Motor neuron (in vitro differentiated cells): ENCODE measurements around the gene NTSR1. TPM values are rescaled to one million over a fixed set of nuclear protein-coding genes. Genes with fewer than 3 reads are reported as not detected.
A peak's percentile ranks its signal among the peaks of the same experiment; 100 is the strongest.

Experiments used
- ATAC-seq, 8 experiments: fragments of 200-7000 bp; cut with Tn5 transposase; replicated peaks in 6 of 8; 2 replicates each; pipeline ENCODE4 v1.8.0; 2021; ENCODE audit warnings: mild to moderate bottlenecking in 8 of 8, moderate library complexity in 8 of 8
- H3K27ac ChIP-seq, 2 donors: fragments of 250-450 bp; sonication (Bioruptor Pico); 2 replicates each; pipeline ENCODE4 v1.9.0; 2021; ENCODE audit warnings: antibody characterized with exemption in 2 of 2, mild to moderate bottlenecking in 2 of 2, moderate library complexity in 1 of 2
- H3K4me1 ChIP-seq, 2 donors: fragments of 250-450 bp; sonication (Bioruptor Pico); replicated peaks in 1 of 2; 2 replicates each; pipeline ENCODE4 v1.6.1; 2021; ENCODE audit warnings: antibody characterized with exemption in 2 of 2, mild to moderate bottlenecking in 2 of 2, moderate library complexity in 1 of 2
- H3K4me3 ChIP-seq, 5 donors: fragments of 250-450 bp; sonication (Bioruptor Pico); 2 replicates each; pipeline ENCODE4 v1.9.0; 2021; ENCODE audit warnings: antibody characterized with exemption in 5 of 5, mild to moderate bottlenecking in 5 of 5, moderate library complexity in 4 of 5
- WGBS, 10 experiments: fragments of 450-650 bp; shearing (Covaris generic); methylation state at CpG; one replicate each; pipeline ENCODE4 v1.0.0; 2022; 5-methylcytosine and 5-hydroxymethylcytosine counted together
- in situ Hi-C, 9 experiments: fragments of 400-800 bp; cut with MboI; loops; one replicate each; pipeline ENCODE4 v1.15.0; 2021; ENCODE audit warnings: low sequenced_read_pairs in 9 of 9, low pct_unique_long_range_greater_than_20kb in 2 of 9; ENCODE audit not compliant: unreplicated experiment in 9 of 9
- total RNA-seq, 8 experiments: library from RNA; unstranded; fragments of 300-600 nt; gene quantifications; 2 replicates each; pipeline versions ENCODE4 v1.2.3 to v1.2.4, GENCODE V29; 2022

NTSR1 gene
- total RNA-seq, 8 experiments from 2014 or later, result 0.13 to 1.3 (median 0.52) TPM; not detected in 1

- ATAC-seq, result no peak
- WGBS, 10 experiments, result 79 to 100% (median 98%) methylated on average over 1 to 7 of the region's 33 CpGs; no CpG with 5 or more reads in 7 of the 10 experiments
- H3K4me1 ChIP-seq, result peaks cover 34 to 47% of the 10 kb centered on the region in 2 donors
- no peak overlapping the region for H3K27ac ChIP-seq
- in situ Hi-C loops, result loop anchor here in 3 of 9 experiments (10.0 to 25.0 kb wide), 2 partner anchors 119 to 121 kb away; partner anchors contain the start of gene MRGBP (in 2 of the 3)
- H3K4me3 ChIP-seq, result no peak overlapping the region
Observed at GRCh38 chr20:62665826-62666735, 42.6 kb upstream of the NTSR1 start.

- WGBS, 10 experiments, result 37 to 91% (median 68%) methylated on average over 2 to 11 of the region's 27 CpGs; no CpG with 5 or more reads in 3 of the 10 experiments
- in situ Hi-C loops, result loop anchor here in 3 of 9 experiments (10.0 to 25.0 kb wide), 2 partner anchors 118 to 120 kb away; partner anchors contain the start of gene MRGBP (in 2 of the 3)
- peak in 6 of 8 experiments; percentile 1 to 73 (median 24) for ATAC-seq
- Histone ChIP-seq H3K27ac (no peak overlapping the region), H3K4me1 (peaks cover 37 to 39% of the 10 kb centered on the region in 2 donors), H3K4me3 (no peak overlapping the region)
Observed at GRCh38 chr20:62666736-62667529, 41.7 kb upstream of the NTSR1 start.

GRCh38 chr20:62667530-62668440 lies 40.9 kb upstream of the NTSR1 start:
- peak in 2 of 8 experiments; percentile 0 to 5 for ATAC-seq

GRCh38 chr20:62668441-62669027 lies 40.1 kb upstream of the NTSR1 start:
- Histone ChIP-seq H3K4me3 (no peak overlapping the region), H3K27ac (no peak overlapping the region), H3K4me1 (peaks cover 22 to 23% of the 10 kb centered on the region in 2 donors)
- in situ Hi-C loops, result loop anchor here in 3 of 9 experiments (10.0 to 25.0 kb wide), 2 partner anchors 116 to 119 kb away; partner anchors contain the start of gene MRGBP (in 2 of the 3)
- ATAC-seq, result peak; percentile 23 to 83 (median 64)
- 100% methylated on average over 1 of the region's 13 CpGs; no CpG with 5 or more reads in 9 of the 10 experiments for WGBS, 10 experiments

More at GRCh38 chr20:62667530-62668440, 40.9 kb upstream of the NTSR1 start:
- WGBS, 10 experiments, result 31 to 88% (median 72%) methylated on average over 3 to 8 of the region's 30 CpGs; no CpG with 5 or more reads in 4 of the 10 experiments
- Histone ChIP-seq H3K4me3 (no peak overlapping the region), H3K27ac (no peak overlapping the region), H3K4me1 (peaks cover 29 to 31% of the 10 kb centered on the region in 2 donors)
- in situ Hi-C loops, result loop anchor here in 3 of 9 experiments (10.0 to 25.0 kb wide), 2 partner anchors 117 to 120 kb away; partner anchors contain the start of gene MRGBP (in 2 of the 3)

- no peak overlapping the region for H3K27ac ChIP-seq
- no peak overlapping the region for H3K4me3 ChIP-seq
- ATAC-seq, result no peak
- peaks cover 15 to 16% of the 10 kb centered on the region in 2 donors for H3K4me1 ChIP-seq
- 60 to 98% (median 95%) methylated on average over 1 to 6 of the region's 10 CpGs; no CpG with 5 or more reads in 3 of the 10 experiments for WGBS, 10 experiments
- in situ Hi-C loops, result loop anchor here in 3 of 9 experiments (10.0 to 25.0 kb wide), 2 partner anchors 116 to 118 kb away; partner anchors contain the start of gene MRGBP (in 2 of the 3)
Observed at GRCh38 chr20:62669249-62669648, 39.4 kb upstream of the NTSR1 start.

GRCh38 chr20:62670156-62670555 lies 38.5 kb upstream of the NTSR1 start:
- ATAC-seq, result no peak
- whole genome bisulfite sequencing, 10 experiments, result 80 to 100% (median 91%) methylated on average over 1 to 12 of the region's 14 CpGs; no CpG with 5 or more reads in 3 of the 10 experiments
- in situ Hi-C loops, result loop anchor here in 2 of 9 experiments (25.0 kb wide), 1 partner anchor 117 kb away; the partner anchor contains the start of gene MRGBP (in 2 of the 2)

GRCh38 chr20:62670998-62671397 lies 37.6 kb upstream of the NTSR1 start:
- ATAC-seq, result no peak
- WGBS, 10 experiments, result 70 to 100% (median 91%) methylated on average over 2 to 9 of the region's 17 CpGs; no CpG with 5 or more reads in 4 of the 10 experiments
- Histone ChIP-seq H3K27ac (no peak overlapping the region), H3K4me1 (peaks cover 20 to 24% of the 10 kb centered on the region in 2 donors), H3K4me3 (no peak overlapping the region)
- in situ Hi-C loops, result loop anchor here in 2 of 9 experiments (25.0 kb wide), 1 partner anchor 116 kb away; the partner anchor contains the start of gene MRGBP (in 2 of the 2)

More at GRCh38 chr20:62670156-62670555, 38.5 kb upstream of the NTSR1 start:
- no peak overlapping the region for H3K27ac ChIP-seq
- no peak overlapping the region for H3K4me3 ChIP-seq
- H3K4me1 ChIP-seq, result peaks cover 15 to 19% of the 10 kb centered on the region in 2 donors

- no peak for ATAC-seq
- Histone ChIP-seq H3K4me1 (peaks cover 19 to 23% of the 10 kb centered on the region in 2 donors), H3K27ac (no peak overlapping the region), H3K4me3 (no peak overlapping the region)
- 53 to 100% (median 85%) methylated on average over 1 to 7 of the region's 15 CpGs; no CpG with 5 or more reads in 3 of the 10 experiments for WGBS, 10 experiments
- in situ Hi-C loops, result loop anchor here in 2 of 9 experiments (25.0 kb wide), 1 partner anchor 116 kb away; the partner anchor contains the start of gene MRGBP (in 2 of the 2)
Observed at GRCh38 chr20:62671765-62672164, 36.9 kb upstream of the NTSR1 start.

GRCh38 chr20:62674370-62674769 lies 34.3 kb upstream of the NTSR1 start:
- no peak for ATAC-seq

GRCh38 chr20:62675156-62675876 lies 33.3 kb upstream of the NTSR1 start:
- Histone ChIP-seq H3K27ac (no peak overlapping the region), H3K4me1 (peaks cover 6 to 16% of the 10 kb centered on the region in 2 donors), H3K4me3 (no peak overlapping the region)
- in situ Hi-C loops, result loop anchor here in 3 of 9 experiments (25.0 kb wide), 1 partner anchor 112 kb away; the partner anchor contains the start of gene MRGBP (in 3 of the 3)
- ATAC-seq, result peak; percentile 41 to 93 (median 78)
- 0 to 90% (median 68%) methylated on average over 1 to 6 of the region's 25 CpGs; no CpG with 5 or more reads in 4 of the 10 experiments for WGBS, 10 experiments

More at GRCh38 chr20:62674370-62674769, 34.3 kb upstream of the NTSR1 start:
- in situ Hi-C loops, result loop anchor here in 2 of 9 experiments (25.0 kb wide), 1 partner anchor 113 kb away; the partner anchor contains the start of gene MRGBP (in 2 of the 2)
- Histone ChIP-seq H3K27ac (no peak overlapping the region), H3K4me3 (no peak overlapping the region), H3K4me1 (peaks cover 6 to 16% of the 10 kb centered on the region in 2 donors)
- WGBS, 10 experiments, result 70 to 100% methylated on average over 2 of the region's 11 CpGs; no CpG with 5 or more reads in 8 of the 10 experiments
